NCI-H345 treated with DMSO at 0.1 percent for 48 hours (cell line): ENCODE data around the gene CYBB.

Experiments
- DNase-seq: peaks from one replicate; lab custom pipeline; 2025; ENCODE audit not compliant: unreplicated experiment; lab: John Stamatoyannopoulos, UW

Gene CYBB

DNA sequence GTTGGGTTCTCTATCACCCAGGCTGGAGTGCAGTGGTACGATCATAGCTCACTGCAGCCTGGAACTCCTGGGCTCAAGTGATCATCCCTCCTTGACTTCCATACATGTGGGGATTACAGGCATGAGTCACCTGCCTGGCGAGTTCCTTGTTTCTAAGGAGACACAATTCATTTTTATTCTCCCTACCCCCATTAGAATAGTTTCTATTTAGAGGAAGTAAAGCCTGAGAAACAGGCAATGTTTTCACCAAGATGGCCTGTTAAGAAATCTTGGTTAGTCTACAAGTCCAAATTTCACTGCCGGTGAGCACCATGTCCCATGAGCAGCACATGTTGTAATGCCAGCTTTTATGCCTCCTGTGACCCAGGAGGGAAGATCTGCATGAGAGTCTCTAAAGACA lies 5.7 kb downstream of the CYBB start:
- no peak for DNase-seq

DNA sequence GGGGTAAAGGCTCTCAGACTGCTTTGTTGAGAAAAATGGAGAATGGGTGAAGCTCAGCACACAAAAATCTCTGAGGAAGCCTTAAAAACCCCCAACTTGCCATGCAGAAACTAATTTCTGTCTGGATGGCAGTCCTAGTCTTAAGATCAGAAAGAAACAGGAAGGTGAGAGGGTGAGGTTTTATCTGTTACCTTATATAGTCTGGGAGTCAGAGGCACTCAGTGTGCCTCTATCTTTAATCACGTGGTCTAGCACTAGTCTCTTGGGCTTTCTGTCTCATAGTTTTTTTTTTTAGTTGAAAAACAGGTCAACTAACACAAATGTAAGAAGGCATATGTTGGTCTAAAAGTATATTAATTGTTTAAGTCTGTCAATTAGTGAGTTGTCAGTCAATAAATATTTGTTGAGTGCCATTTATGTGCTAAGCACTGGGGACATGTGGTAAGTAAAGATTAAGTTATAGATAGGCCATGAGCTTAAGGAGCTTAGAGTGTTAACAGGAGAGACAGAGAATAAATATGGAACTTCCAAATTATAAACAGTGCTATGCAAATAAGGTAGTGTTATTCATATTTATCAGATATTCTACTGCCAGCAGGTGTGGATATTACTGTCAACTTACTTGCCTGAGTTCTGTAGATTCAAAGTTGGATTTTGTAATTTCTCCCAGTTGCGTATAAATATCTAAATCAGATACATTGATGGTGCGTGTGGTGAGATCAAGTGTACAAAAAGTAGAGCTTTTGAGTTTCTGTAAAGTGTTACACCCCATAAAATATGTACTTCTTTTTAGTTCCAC lies 7.0 kb downstream of the CYBB start:
- DNase-seq, result no peak

DNA sequence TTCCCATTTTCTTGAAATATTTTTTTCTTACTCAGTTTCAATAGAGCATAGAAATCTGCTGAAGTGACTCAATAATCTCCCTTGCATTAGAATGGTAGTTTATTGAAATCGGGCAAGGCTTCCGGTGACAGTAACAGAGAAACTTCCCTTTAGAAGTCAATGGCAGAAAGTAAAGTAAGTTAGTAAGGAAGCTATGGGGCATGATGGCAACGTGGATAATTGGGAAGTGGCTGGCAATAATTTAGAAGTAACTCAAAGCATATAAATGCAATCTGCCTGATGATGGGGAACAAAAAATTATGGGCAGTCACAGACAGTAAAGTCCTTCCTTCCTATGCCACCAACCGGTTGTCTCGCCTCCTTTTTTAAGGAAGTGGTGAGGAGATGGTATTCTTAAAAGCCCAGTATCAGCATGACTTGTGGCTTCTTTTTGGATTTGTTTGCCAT lies 7.6 kb downstream of the CYBB start:
- DNase-seq, result no peak

DNA sequence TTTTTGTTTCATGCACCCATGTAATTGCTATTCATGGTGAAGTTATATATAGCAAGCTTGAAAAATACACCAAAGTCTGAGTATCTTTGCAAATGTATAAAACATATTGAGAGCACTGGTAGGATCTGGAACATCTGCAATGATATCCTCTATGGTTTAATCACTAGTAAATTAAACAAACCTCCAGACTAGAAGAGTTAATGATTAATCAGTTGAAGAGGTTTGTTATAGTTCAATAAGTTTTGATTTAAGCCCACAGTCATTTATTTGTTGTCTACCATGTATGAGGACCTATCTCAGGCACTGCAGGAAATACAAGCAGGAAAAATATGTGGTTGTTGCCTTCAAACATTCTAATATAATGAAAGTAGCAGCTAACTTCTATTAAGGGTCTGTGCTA lies 16.5 kb downstream of the CYBB start:
- DNase-seq, result no peak

GRCh38 chrX:37796805-37797204 lies 16.9 kb downstream of the CYBB start:
- no peak for DNase-seq

- DNase-seq, result no peak
Observed at GRCh38 chrX:37799936-37800335, 20.1 kb downstream of the CYBB start.

- DNase-seq, result no peak
Observed at GRCh38 chrX:37800717-37801116, 20.9 kb downstream of the CYBB start.

DNA sequence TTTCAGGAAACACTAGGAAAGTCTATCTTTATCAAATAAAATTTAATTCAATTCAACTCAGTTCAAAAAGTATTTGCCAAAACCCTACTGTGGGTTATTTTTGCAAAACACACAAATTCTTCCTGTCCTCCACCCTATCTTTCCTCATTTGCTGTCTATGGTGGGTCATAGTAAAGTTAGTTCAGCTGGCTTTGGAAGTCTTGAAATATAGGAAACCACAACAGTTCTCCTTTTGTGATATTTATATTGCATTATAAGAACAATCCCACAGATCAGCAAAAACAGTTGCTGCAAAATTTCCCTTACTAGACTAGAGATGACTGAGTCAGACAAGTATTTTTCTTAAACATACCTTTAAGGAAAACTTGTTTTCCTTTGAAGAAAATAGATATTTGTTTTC lies 22.2 kb downstream of the CYBB start:
- DNase-seq, result no peak

DNA sequence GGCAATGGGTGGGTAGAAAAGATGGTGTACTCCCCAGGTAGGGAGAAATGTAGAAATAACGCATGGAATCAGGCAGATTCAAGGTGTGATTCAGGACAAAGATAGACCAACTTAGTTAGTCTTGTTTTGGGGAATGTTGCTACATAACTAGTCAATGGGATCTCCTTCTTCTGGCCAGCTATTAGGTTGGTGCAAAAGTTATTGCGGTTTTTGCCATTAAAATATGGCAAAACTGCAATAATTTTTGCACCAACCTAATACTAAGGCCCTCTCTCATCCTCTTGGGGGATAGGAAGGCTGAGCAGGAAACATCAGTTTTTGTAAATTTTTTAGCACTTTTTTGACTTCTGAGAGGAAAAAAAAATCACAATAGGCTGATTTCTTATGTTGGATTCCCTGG lies 23.2 kb downstream of the CYBB start:
- no peak for DNase-seq

GRCh38 chrX:37809970-37810369 lies 30.1 kb downstream of the CYBB start:
- DNase-seq, result no peak

GRCh38 chrX:37812110-37812509 lies 32.3 kb downstream of the CYBB start:
- DNase-seq, result no peak

DNA sequence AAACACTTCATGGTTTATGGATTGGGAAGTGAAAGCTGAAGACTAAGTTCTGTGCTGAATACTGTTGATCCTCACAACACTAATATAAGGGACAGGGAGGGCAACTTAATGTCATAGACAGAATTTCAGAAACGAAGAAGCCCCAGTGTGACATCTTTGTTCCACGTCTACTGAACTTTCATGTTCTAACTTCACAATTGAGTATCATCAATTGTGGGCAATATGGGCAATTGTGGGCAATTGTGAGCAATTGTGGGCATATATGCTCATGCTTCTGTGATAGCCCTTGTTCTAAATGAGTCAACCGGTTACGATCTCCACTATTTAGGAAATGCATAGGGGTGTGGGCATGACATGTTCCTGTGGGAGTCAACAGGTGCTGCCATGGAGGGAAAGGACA lies 33.7 kb downstream of the CYBB start:
- no peak for DNase-seq

- no peak for DNase-seq
Observed at GRCh38 chrX:37815366-37815765, 35.5 kb downstream of the CYBB start.

DNA sequence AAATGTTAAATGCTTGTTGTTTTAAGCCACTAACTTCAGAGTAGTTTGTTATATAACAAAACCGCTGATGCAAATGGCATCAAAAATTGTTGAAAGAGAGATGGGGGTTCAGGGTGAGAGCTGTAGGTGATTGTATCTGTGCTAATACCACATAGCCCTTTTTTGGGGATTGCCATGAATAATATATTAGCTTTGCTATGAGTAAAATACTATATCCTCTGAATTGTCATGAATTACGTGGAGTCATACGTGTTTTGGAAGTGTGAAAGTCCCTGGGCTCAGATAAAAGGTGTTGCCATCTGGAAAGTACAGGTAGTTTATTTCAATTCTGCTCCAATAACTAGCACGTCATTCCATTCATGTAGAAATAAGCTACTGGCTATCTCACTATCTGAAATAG lies 36.9 kb downstream of the CYBB start:
- no peak for DNase-seq

GRCh38 chrX:37817176-37817575 lies 37.3 kb downstream of the CYBB start:
- DNase-seq, result no peak

DNA sequence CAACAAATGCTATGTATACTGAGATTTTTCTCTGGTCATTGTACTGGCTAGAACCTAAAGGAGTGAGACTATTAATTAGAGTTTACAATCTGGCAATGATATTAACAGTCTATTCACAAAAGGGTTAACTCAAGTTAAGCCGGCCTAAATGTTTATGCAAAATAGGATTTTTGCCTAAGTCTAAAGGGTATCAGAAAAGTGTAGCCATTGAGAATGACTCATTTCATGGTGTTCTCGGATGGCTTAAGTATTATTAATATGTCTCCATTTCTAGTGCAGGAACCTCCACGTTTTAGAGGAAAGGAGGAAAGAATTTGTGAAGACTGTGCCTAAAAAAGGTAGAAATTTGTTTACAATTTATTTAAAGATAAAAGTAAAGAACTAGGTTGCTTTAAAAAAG lies 37.7 kb downstream of the CYBB start:
- no peak for DNase-seq

DNA sequence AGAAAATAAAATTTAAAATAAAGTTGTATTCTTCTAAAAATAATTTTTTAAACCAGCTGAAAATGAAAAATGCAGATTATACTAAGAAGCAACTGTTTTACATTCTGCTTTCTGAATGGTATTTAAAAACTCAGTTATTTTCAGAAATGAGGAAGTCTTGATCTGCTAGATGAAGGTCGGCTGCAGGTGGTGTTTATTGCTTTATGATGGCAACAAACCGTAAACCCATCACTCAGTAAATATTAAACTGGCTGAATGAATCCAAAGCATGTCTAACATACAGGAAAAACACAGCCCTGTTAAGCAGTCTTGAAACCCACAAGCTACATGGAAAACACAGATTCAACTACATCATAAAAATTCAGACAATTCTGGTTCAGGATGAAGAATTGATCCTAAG lies 38.2 kb downstream of the CYBB start:
- DNase-seq, result no peak

DNA sequence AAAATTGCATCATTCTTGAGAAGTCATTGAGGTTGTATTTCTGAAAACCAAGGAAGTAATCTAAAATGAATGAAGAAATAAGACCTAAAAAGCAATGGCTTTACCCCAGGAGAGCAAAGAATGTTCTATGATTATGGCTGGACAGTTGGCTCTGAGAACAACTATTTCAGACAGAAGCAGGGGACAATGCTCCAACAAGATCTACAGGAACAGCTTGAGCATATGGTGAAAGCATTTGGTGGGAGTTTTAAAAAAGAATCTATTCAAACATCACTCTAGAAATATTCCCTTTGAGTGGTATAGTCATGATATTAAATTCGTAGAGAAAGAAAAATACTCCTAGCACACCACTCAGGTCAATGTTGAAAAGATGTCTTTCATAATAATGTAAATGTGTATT lies 40.8 kb downstream of the CYBB start:
- DNase-seq, result no peak

- peak; percentile 34 for DNase-seq
Observed at GRCh38 chrX:37824491-37825214, 44.8 kb downstream of the CYBB start.

- DNase-seq, result peak; percentile 33
Observed at GRCh38 chrX:37825215-37825842, 45.5 kb downstream of the CYBB start.

- no peak for DNase-seq
Observed at GRCh38 chrX:37829721-37830120, 49.9 kb downstream of the CYBB start.

- no peak for DNase-seq
Observed at GRCh38 chrX:37830371-37830770, 50.5 kb downstream of the CYBB start.
